Suprapubic skin (tissue), 4 donors: Measurements from ENCODE around the gene SCRN2. TPM values are rescaled to one million over a fixed set of nuclear protein-coding genes. Genes with fewer than 3 reads are reported as not detected.

Source experiments
- DNase-seq, 2 donors: peaks; one replicate each; pipeline ENCODE4 v3.0.0-alpha.2; 2019; ENCODE audit warnings: low spot score in 2 of 2
- H3K27ac ChIP-seq: fragments of 200-600 bp; sonication (generic); one replicate; pipeline ENCODE4 v1.5.1; 2019
- H3K27me3 ChIP-seq: fragments of 200-600 bp; sonication (generic); one replicate; pipeline ENCODE4 v1.5.1; 2019
- H3K36me3 ChIP-seq: fragments of 200-600 bp; sonication (generic); one replicate; pipeline ENCODE4 v1.5.1; 2019
- H3K4me1 ChIP-seq: fragments of 200-600 bp; sonication (generic); one replicate; pipeline ENCODE4 v1.5.1; 2019
- H3K4me3 ChIP-seq: fragments of 200-600 bp; sonication (generic); one replicate; pipeline ENCODE4 v1.5.1; 2019; ENCODE audit warnings: mild to moderate bottlenecking
- H3K9me3 ChIP-seq: fragments of 200-600 bp; sonication (generic); one replicate; pipeline ENCODE4 v1.5.1; 2019
- EP300 ChIP-seq: sonication (generic); formaldehyde crosslinking; IDR thresholded peaks from one replicate; pipeline ENCODE4 v1.6.1; 2017; ENCODE audit warnings: antibody characterized with exemption
- POLR2A ChIP-seq, 2 donors: fragments of 450-650 bp; IDR thresholded peaks; one replicate each; pipeline ENCODE4 v1.6.1; 2017; ENCODE audit warnings: antibody characterized with exemption in 2 of 2, mild to moderate bottlenecking in 2 of 2, moderate library complexity in 2 of 2
- POLR2AphosphoS5 ChIP-seq, 3 donors: sonication (generic); formaldehyde crosslinking; IDR thresholded peaks; one replicate each; pipeline ENCODE4 v1.6.1; 2017; ENCODE audit warnings: antibody characterized with exemption in 3 of 3
- WGBS: methylation state at CpG from one replicate; pipeline ENCODE4 v1.1.5; 2018; 5-methylcytosine and 5-hydroxymethylcytosine counted together
- total RNA-seq, 4 donors: library from RNA; depleted of rRNA; stranded (reverse); fragments of >200 nt; gene quantifications; one replicate each; pipeline ENCODE4 v1.1.0, GENCODE V29; 2016
- TF ChIP-seq, protein P1 (sequence below), 2 donors: fragments of 200-600 bp in 1 of 2; fragments of 450-650 bp in 1 of 2; sonication (generic) in 1 of 2; IDR thresholded peaks; one replicate each; pipeline ENCODE4 v1.5.1; 2016 to 2019; ENCODE audit warnings: antibody characterized with exemption in 2 of 2, mild to moderate bottlenecking in 1 of 2, moderate library complexity in 1 of 2

SCRN2 gene
- total RNA-seq, 4 donors from 2014 or later = 22.3 to 46.4 (median 34.7) TPM

DNA sequence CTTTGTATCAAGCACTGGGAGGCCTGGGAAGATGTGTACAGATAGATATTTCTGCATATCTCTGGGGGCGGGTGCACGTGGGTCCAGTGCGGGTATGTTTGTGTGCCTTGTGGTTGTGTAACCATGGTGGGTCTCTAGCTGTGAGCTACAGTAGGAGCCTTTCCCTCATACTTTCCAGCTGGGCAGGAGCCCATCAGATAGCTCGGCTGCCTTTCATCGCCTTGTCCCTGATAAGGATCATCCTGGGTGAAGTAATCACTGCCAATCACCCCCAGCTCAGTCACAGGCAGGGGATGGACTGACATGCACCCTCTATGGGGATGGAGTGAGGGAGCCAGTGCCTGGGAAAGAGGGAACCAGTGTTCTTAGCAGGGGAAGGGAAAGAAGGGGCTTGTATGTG is 3.2 kb upstream of the SCRN2 start:
- H3K9me3 ChIP-seq = no peaks in the 10 kb centered on the region
- no peak for TF ChIP-seq EP300
- TF ChIP-seq, protein P1, sequence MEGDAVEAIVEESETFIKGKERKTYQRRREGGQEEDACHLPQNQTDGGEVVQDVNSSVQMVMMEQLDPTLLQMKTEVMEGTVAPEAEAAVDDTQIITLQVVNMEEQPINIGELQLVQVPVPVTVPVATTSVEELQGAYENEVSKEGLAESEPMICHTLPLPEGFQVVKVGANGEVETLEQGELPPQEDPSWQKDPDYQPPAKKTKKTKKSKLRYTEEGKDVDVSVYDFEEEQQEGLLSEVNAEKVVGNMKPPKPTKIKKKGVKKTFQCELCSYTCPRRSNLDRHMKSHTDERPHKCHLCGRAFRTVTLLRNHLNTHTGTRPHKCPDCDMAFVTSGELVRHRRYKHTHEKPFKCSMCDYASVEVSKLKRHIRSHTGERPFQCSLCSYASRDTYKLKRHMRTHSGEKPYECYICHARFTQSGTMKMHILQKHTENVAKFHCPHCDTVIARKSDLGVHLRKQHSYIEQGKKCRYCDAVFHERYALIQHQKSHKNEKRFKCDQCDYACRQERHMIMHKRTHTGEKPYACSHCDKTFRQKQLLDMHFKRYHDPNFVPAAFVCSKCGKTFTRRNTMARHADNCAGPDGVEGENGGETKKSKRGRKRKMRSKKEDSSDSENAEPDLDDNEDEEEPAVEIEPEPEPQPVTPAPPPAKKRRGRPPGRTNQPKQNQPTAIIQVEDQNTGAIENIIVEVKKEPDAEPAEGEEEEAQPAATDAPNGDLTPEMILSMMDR (IDR thresholded peaks at IDR 0.05) = no peak
- TF ChIP-seq POLR2A (IDR thresholded peaks at IDR 0.05) = no peak
- TF ChIP-seq POLR2AphosphoS5 (IDR thresholded peaks at IDR 0.05) = no peak
- peaks cover 53% of the 10 kb centered on the region for H3K4me1 ChIP-seq
- H3K4me3 ChIP-seq = no peak overlapping the region
- H3K36me3 ChIP-seq = no peaks in the 10 kb centered on the region
- WGBS = 74% methylated on average over 5 of the region's 5 CpGs
- peaks cover 40% of the 10 kb centered on the region for H3K27me3 ChIP-seq
- no peak for DNase-seq
- H3K27ac ChIP-seq = no peak overlapping the region

DNA sequence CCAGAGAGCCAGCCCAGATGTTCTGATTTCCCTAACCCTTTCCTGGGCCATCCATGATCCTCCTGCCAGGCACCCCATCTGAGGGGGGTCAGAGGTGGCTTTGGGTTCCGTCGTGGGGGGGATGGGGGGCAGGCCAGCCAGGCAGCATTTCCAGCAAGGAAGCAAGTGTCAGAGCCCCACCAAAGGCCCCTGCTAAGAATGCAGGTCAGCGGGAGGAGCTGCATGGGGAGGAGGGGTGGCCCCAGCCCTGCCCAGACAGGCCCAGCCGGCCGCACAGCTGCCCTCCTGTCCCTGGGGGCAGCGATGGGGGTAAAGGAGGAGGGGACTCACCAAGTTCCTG is 2.3 kb upstream of the SCRN2 start:
- H3K4me3 ChIP-seq = no peak overlapping the region
- WGBS = 8% methylated on average over 6 of the region's 6 CpGs
- peaks cover 34% of the 10 kb centered on the region for H3K27me3 ChIP-seq
- no peak for DNase-seq
- H3K36me3 ChIP-seq = peaks cover 7% of the 10 kb centered on the region
- H3K27ac ChIP-seq = peak overlapping the region; percentile 40
- H3K4me1 ChIP-seq = peaks cover 53% of the 10 kb centered on the region
- no peak for TF ChIP-seq POLR2A (IDR thresholded peaks at IDR 0.05)
- TF ChIP-seq, protein P1 (IDR thresholded peaks at IDR 0.05) = no peak
- no peak for TF ChIP-seq EP300
- no peak for TF ChIP-seq POLR2AphosphoS5 (IDR thresholded peaks at IDR 0.05)
- H3K9me3 ChIP-seq = no peaks in the 10 kb centered on the region

DNA sequence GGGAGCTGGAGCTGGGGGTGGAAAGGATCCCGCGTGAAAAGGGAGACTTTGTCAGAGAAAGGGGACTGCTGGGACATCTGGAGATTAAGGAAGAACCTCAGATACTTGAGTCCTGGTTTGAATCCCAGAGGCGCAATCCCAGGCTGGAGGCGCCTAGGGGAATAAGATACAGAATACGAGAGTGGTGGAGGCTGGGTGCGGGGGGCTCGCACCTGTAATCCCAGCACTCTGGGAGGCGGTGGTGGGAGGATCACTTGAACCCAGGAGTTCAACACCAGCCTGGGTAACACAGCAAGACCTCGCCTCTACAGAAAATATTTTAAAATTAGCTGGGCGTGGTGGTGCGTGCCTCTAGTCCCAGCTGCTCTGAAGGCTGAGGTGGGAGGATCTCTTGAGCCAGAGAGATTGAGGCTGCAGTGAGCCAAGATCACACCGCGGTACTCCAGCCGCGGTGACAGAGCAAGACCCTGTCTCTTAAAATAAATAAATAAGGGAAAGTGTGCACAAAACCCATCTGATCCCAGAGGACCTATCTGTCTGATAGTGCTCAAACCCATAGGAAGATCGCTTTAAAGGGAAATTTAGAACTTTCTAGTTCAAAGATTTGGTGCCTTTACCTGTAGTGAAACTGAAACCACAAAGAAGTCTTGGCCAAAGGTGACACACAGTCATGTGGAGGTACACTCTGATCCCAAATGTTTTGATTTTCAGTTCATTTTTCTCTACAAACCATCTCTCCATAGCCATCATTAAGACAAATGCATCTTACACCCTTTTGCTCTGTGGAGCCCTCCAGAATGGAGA is 617 bp upstream of the SCRN2 start:
- Histone ChIP-seq H3K27me3 (peaks cover 17% of the 10 kb centered on the region), H3K4me3 (peak overlapping the region; percentile 64), H3K27ac (peak overlapping the region; percentile 47), H3K4me1 (peaks cover 41% of the 10 kb centered on the region), H3K9me3 (no peaks in the 10 kb centered on the region), H3K36me3 (peaks cover 22% of the 10 kb centered on the region)
- TF ChIP-seq POLR2AphosphoS5 (IDR thresholded peaks at IDR 0.05) = no peak
- TF ChIP-seq EP300 = no peak
- TF ChIP-seq, protein P1 (IDR thresholded peaks at IDR 0.05) = no peak
- no peak for TF ChIP-seq POLR2A (IDR thresholded peaks at IDR 0.05)
- 61% methylated on average over 16 of the region's 16 CpGs for WGBS
- no peak for DNase-seq

DNA sequence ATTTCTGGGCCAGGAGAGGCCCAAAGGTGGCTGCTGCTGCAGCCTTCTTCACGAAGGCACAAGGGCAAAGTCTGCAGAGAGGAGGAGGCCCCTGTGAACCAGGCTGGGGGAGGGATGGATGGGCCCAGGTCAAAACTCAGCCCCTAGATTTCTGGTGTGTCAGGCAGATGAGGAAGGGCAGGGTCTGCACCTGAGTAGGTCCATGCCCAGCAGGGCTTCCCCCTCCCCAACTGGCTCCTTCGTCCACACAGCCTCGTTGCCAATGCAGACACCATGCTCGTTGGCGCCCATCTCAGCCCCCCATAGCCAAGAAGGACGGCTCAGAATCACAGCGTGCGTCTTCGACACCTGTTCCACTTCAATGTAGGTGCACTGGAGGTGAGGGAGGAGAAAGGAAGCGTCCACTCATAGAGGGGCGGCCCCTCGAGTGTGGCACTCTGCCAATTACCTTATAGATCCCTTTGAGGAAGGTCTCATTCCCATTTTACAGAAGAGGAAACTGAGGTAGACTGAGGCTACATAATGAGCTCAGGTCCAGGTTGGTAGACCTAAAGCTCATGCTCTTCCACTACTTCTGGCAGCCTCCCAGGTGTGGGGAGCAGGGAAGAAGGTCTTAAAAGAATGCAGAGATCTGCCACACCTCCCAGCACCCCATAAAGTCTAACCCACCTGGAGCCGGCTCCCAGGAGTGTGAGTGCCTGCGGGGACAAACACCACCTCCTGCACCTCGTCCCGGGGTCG is 902 bp downstream of the SCRN2 start:
- WGBS = 80% methylated on average over 11 of the region's 17 CpGs
- Histone ChIP-seq H3K27me3 (peaks cover 7% of the 10 kb centered on the region), H3K4me1 (peaks cover 37% of the 10 kb centered on the region), H3K4me3 (peak overlapping the region; percentile 64), H3K9me3 (no peaks in the 10 kb centered on the region), H3K36me3 (peaks cover 37% of the 10 kb centered on the region), H3K27ac (no peak overlapping the region)
- TF ChIP-seq EP300 (no peak), POLR2AphosphoS5 (IDR thresholded peaks at IDR 0.05) (no peak), POLR2A (IDR thresholded peaks at IDR 0.05) (no peak)
- TF ChIP-seq, protein P1 (IDR thresholded peaks at IDR 0.05) = no peak
- no peak for DNase-seq

DNA sequence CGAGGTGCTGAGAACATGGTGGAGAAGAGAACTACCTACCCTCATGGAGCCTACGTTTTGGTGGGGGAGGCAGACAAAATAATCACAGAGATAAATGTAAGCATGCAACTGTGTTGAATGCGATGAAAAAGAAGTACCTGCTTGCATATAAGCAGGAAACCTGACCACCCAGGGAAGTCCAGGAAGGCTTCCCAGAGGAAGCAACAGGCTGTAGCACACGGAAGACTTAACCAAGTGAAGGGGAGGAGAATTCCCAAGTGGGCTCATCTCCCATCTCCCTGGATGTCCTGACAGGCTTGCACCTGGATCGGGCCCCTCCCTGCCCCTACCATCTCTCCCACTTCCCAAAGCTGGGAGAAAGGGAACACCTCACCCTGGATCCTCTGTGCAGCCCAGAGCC is 2.0 kb downstream of the SCRN2 start:
- 88% methylated on average over 5 of the region's 5 CpGs for WGBS
- peaks cover 34% of the 10 kb centered on the region for H3K4me1 ChIP-seq
- peaks cover 37% of the 10 kb centered on the region for H3K36me3 ChIP-seq
- H3K27ac ChIP-seq = no peak overlapping the region
- TF ChIP-seq EP300 = no peak
- TF ChIP-seq POLR2A (IDR thresholded peaks at IDR 0.05) = no peak
- TF ChIP-seq, protein P1 (IDR thresholded peaks at IDR 0.05) = no peak
- TF ChIP-seq POLR2AphosphoS5 (IDR thresholded peaks at IDR 0.05) = no peak
- DNase-seq = no peak
- H3K27me3 ChIP-seq = no peaks in the 10 kb centered on the region
- no peaks in the 10 kb centered on the region for H3K9me3 ChIP-seq
- no peak overlapping the region for H3K4me3 ChIP-seq
